ENCODE results near the gene MDM2. TPM values are rescaled to one million over a fixed set of nuclear protein-coding genes. Genes with fewer than 3 reads are reported as not detected.

MDM2 gene
- total and polyA plus RNA-seq, 10 donors: 41.5 to 248 (median 111) TPM

DNA sequence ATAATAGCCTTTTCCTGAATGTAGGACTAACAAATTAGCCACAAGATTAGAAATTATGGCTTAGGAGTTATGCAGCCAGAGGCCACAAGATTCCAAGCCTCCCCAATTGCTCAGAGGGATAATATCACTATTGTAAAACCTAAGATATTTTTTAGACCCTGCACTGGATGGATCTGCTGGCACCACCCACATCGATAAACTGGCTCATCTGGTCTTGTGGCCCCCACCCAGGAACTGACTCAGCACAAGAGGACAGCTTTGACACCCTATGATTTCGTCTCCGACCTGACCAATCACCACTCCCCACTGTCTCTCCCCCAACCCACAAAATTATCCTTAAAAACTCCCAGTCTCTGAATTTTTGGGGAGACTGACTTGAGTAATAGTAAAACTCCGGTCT, 70.3 kb downstream of the MDM2 start:
- no peak for DNase-seq
- Histone ChIP-seq H3K36me3 (peaks cover 0 to 36% (median 0%) of the 10 kb centered on the region in 6 donors), H3K4me1 (peaks cover 0 to 6% (median 0%) of the 10 kb centered on the region in 6 donors), H3K4me3 (no peak overlapping the region), H3K27me3 (replicated peaks in 1 of 7) (no peaks in the 10 kb centered on the region), H3K9me3 (peaks cover 0 to 9% (median 0%) of the 10 kb centered on the region in 8 donors), H3K27ac (no peak overlapping the region)
- intact Hi-C loops (cut with DNase I; ENCODE audit: low total_unique reads): no loop called here
- 86 to 98% (median 94%) methylated on average over 4 of the region's 4 CpGs for WGBS, 5 donors
- TF ChIP-seq CTCF (IDR thresholded peaks at IDR 0.05 in 8 of 11, conservative IDR thresholded peaks at IDR 0.05 in 3 of 11) (no peak), POLR2A (IDR thresholded peaks at IDR 0.05) (no peak), POLR2AphosphoS5 (IDR thresholded peaks at IDR 0.05) (no peak)

DNA sequence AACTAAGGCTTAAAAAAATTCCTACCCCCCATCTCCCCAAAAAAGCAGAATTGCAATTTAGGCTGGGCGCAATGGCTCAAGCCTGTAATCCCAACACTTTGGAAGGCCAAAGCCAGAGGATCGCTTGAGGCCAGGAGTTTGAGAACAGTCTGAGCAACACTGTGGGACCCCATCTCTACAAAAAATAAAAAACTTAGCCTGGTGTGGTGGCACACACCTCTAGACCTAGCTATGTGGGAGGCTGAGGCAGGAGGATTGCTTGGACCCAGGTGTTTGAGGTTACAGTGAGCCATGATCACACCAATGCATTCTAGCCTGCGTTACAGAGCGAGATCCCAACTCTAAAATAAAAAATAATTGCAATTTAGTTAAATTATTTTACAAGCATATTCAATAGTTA, 70.9 kb downstream of the MDM2 start:
- DNase-seq: no peak
- no peak for TF ChIP-seq POLR2A (IDR thresholded peaks at IDR 0.05)
- TF ChIP-seq POLR2AphosphoS5 (IDR thresholded peaks at IDR 0.05): no peak
- TF ChIP-seq CTCF (IDR thresholded peaks at IDR 0.05 in 8 of 11, conservative IDR thresholded peaks at IDR 0.05 in 3 of 11): no peak
- intact Hi-C loops (cut with DNase I; ENCODE audit: low total_unique reads): no loop called here
- 91 to 99% (median 95%) methylated on average over 4 of the region's 4 CpGs for WGBS, 5 donors
- Histone ChIP-seq H3K4me1 (peaks cover 0 to 6% (median 0%) of the 10 kb centered on the region in 6 donors), H3K27ac (no peak overlapping the region), H3K4me3 (no peak overlapping the region), H3K36me3 (peaks cover 0 to 39% (median 0%) of the 10 kb centered on the region in 6 donors), H3K9me3 (peaks cover 0 to 9% (median 0%) of the 10 kb centered on the region in 8 donors), H3K27me3 (replicated peaks in 1 of 7) (no peaks in the 10 kb centered on the region)

GRCh38 chr12:68880660-68881325, 72.8 kb downstream of the MDM2 start:
- Histone ChIP-seq H3K27me3 (replicated peaks in 1 of 7) (no peaks in the 10 kb centered on the region), H3K36me3 (peaks cover 0 to 47% (median 2%) of the 10 kb centered on the region in 6 donors), H3K4me3 (no peak overlapping the region), H3K9me3 (peaks cover 0 to 9% (median 0%) of the 10 kb centered on the region in 8 donors), H3K27ac (no peak overlapping the region), H3K4me1 (peaks cover 0 to 6% (median 0%) of the 10 kb centered on the region in 6 donors)
- WGBS, 5 donors: 88 to 93% (median 91%) methylated on average over 5 of the region's 5 CpGs
- no peak for DNase-seq
- TF ChIP-seq CTCF (IDR thresholded peaks at IDR 0.05 in 8 of 11, conservative IDR thresholded peaks at IDR 0.05 in 3 of 11) (no peak), POLR2A (IDR thresholded peaks at IDR 0.05) (no peak), POLR2AphosphoS5 (IDR thresholded peaks at IDR 0.05) (no peak)
- intact Hi-C loops (cut with DNase I; ENCODE audit: low total_unique reads): no loop called here

DNA sequence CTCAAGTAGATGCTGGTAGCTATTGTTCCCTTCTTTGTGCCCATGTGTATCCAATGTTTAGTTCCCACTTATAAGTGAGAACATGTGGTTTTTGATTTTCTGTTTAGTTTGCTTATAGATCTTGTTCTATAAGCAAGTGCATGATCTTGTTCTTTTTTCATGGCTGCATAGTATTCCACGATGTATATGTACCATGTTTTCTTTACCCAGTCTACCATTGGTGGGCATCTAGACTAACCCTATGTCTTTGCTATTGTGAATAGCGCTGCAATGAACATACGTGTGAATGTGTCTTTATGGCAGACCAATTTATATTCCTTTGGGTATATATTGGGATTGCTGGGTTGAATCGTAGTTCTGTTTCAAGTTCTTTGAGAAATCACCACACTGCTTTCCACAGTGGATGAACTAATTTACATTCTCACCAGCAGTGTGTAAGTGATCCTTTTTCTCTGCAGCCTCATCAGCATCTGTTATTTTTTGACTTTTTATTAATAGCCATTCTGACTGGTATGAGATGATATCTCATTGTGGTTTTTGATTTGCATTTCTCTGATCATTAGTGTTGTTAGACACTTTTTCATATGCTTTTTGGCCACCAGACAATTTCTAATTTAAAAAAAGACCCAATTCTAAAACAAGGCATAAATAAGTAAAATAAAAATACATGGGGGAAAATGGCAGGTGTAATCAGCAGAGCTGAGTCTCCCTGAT, 74.4 kb downstream of the MDM2 start:
- Histone ChIP-seq H3K36me3 (peaks cover 0 to 48% (median 2%) of the 10 kb centered on the region in 6 donors), H3K27ac (no peak overlapping the region), H3K9me3 (peaks cover 0 to 9% (median 0%) of the 10 kb centered on the region in 8 donors), H3K27me3 (replicated peaks in 1 of 7) (no peaks in the 10 kb centered on the region), H3K4me1 (no peaks in the 10 kb centered on the region), H3K4me3 (no peak overlapping the region)
- no peak for DNase-seq
- intact Hi-C loops (cut with DNase I; ENCODE audit: low total_unique reads): no loop called here
- no peak for TF ChIP-seq CTCF (IDR thresholded peaks at IDR 0.05 in 8 of 11, conservative IDR thresholded peaks at IDR 0.05 in 3 of 11)
- TF ChIP-seq POLR2AphosphoS5 (IDR thresholded peaks at IDR 0.05): no peak
- TF ChIP-seq POLR2A (IDR thresholded peaks at IDR 0.05): no peak
- 85 to 94% (median 91%) methylated on average over 4 of the region's 4 CpGs for WGBS, 5 donors

All from spleen (tissue), 11 donors.